ENCODE measurements around the gene PIGC. TPM values are rescaled to one million over a fixed set of nuclear protein-coding genes. Genes with fewer than 3 reads are reported as not detected.

Gene PIGC
- total and polyA plus RNA-seq, 5 donors from 2014 or later = 22.6 to 132 (median 124) TPM

DNA sequence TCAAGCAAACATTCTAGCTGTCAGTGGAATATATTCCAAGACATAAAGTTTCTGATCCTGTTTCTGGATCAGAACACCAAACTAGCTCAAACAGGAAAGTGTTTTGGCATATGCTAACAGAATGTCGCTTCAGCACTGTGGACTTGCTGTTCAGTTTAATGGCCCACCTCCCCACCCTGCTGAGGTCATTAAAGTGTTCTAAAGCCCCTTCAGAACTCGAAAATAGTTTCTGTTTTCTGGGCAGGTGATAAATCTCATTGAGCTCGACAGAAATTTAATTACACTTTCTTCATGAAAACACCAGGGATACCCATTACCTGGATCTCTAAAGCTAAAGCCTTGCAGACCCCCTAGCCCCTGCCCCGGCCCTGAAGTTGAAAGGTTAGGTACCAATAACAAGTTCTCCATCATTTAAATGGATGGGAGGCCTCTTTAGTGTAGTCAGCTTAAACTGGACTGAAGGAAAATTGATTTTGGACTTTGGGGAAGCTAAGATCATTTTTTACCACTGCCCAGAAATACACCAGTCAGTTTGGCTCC lies 27.3 kb downstream of the PIGC start:
- no peaks in the 10 kb centered on the region for H3K9me3 Mint-ChIP-seq
- H3K4me3 Mint-ChIP-seq = no peak overlapping the region
- ATAC-seq (ENCODE audit: low read depth in 2 of 2) (no peak), DNase-seq (no peak)
- H3K36me3 Mint-ChIP-seq = peaks cover 9% of the 10 kb centered on the region
- H3K36me3 ChIP-seq (ENCODE audit: control insufficient read depth, insufficient read depth, low read length) = no peaks in the 10 kb centered on the region
- H3K4me1 Mint-ChIP-seq = peaks cover 0 to 8% (median 4%) of the 10 kb centered on the region in 4 donors
- no peaks in the 10 kb centered on the region for H3K27me3 ChIP-seq (ENCODE audit: control insufficient read depth, insufficient read depth, low read length)
- no peaks in the 10 kb centered on the region for H3K27me3 Mint-ChIP-seq
- no peak overlapping the region for H3K4me3 ChIP-seq (ENCODE audit: low read depth, low read length)
- no peak overlapping the region for H3K27ac Mint-ChIP-seq
- H3K4me1 ChIP-seq (ENCODE audit: control insufficient read depth, insufficient read depth, low read length, poor library complexity, severe bottlenecking) = no peaks in the 10 kb centered on the region
- no peak overlapping the region for H3K27ac ChIP-seq (ENCODE audit: insufficient read depth, low read length, poor library complexity, severe bottlenecking)
- no peaks in the 10 kb centered on the region for H3K9me3 ChIP-seq (ENCODE audit: control insufficient read depth in 2 of 2, low read length in 2 of 2)

DNA sequence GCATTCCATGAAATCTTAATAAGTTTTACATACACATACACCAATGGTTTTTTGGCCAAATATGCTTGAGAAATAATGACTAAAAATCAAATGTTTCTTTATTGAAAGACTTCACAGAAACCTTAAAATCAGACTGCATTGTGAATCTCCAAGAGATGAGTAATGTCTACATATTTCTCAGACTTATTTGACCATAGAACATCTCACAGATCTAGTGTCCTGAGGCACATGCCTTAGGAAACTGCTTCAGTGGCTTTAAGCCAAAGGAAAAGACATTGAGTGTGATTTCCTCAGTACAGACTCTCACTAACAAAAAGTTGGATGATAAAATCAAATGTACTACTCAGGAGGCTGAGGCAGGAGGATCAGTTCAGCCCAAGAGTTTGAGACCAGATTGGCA lies 29.5 kb downstream of the PIGC start:
- no peak overlapping the region for H3K4me3 ChIP-seq (ENCODE audit: low read depth, low read length)
- H3K4me3 Mint-ChIP-seq = no peak overlapping the region
- H3K27me3 ChIP-seq (ENCODE audit: control insufficient read depth, insufficient read depth, low read length) = no peaks in the 10 kb centered on the region
- H3K36me3 ChIP-seq (ENCODE audit: control insufficient read depth, insufficient read depth, low read length) = no peaks in the 10 kb centered on the region
- peaks cover 9% of the 10 kb centered on the region for H3K36me3 Mint-ChIP-seq
- DNase-seq = no peak
- H3K4me1 Mint-ChIP-seq = peaks cover 0 to 5% (median under 1%) of the 10 kb centered on the region in 4 donors
- no peak for ATAC-seq (ENCODE audit: low read depth in 2 of 2)
- H3K9me3 Mint-ChIP-seq = peaks cover 0 to 1% (median 0%) of the 10 kb centered on the region in 7 donors
- H3K9me3 ChIP-seq (ENCODE audit: control insufficient read depth in 2 of 2, low read length in 2 of 2) = no peaks in the 10 kb centered on the region
- no peaks in the 10 kb centered on the region for H3K27me3 Mint-ChIP-seq
- no peak overlapping the region for H3K27ac ChIP-seq (ENCODE audit: insufficient read depth, low read length, poor library complexity, severe bottlenecking)
- no peak overlapping the region for H3K27ac Mint-ChIP-seq
- H3K4me1 ChIP-seq (ENCODE audit: control insufficient read depth, insufficient read depth, low read length, poor library complexity, severe bottlenecking) = no peaks in the 10 kb centered on the region

DNA sequence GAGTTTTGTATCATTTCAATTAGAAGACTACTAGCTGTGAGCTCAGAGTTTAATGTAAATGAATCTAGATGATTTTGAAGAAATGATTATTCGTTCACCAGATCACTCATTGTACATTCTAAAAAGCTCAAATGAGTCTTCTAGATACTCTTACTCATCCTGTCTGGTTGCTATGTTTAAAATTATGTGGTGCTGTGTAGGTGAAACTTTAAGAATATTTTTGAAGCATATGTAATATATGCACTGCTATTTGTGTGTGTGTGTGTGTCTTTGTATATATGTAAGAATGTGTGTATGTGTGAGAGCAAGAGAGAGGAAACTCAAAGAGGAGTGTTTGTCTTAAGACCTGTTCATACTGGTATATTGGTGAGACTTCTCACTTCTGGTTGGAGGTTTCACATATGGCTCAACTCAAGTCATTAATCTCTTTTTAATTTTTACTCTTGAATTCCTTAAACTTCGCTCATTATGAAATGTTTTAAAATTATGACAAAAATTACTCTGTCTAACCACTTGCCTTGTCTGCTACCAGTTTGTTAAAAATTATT lies 32.0 kb downstream of the PIGC start:
- ATAC-seq (ENCODE audit: low read depth in 2 of 2) (no peak), DNase-seq (no peak)
- peaks cover 0 to 5% (median under 1%) of the 10 kb centered on the region in 4 donors for H3K4me1 Mint-ChIP-seq
- H3K9me3 Mint-ChIP-seq = peaks cover 0 to 1% (median 0%) of the 10 kb centered on the region in 7 donors
- Histone ChIP-seq H3K27ac (ENCODE audit: insufficient read depth, low read length, poor library complexity, severe bottlenecking) (no peak overlapping the region), H3K36me3 (ENCODE audit: control insufficient read depth, insufficient read depth, low read length) (no peaks in the 10 kb centered on the region), H3K27me3 (ENCODE audit: control insufficient read depth, insufficient read depth, low read length) (no peaks in the 10 kb centered on the region), H3K4me3 (ENCODE audit: low read depth, low read length) (no peak overlapping the region), H3K4me1 (ENCODE audit: control insufficient read depth, insufficient read depth, low read length, poor library complexity, severe bottlenecking) (no peaks in the 10 kb centered on the region), H3K9me3 (ENCODE audit: control insufficient read depth in 2 of 2, low read length in 2 of 2) (no peaks in the 10 kb centered on the region)
- peaks cover 9% of the 10 kb centered on the region for H3K36me3 Mint-ChIP-seq
- no peaks in the 10 kb centered on the region for H3K27me3 Mint-ChIP-seq
- no peak overlapping the region for H3K27ac Mint-ChIP-seq
- H3K4me3 Mint-ChIP-seq = no peak overlapping the region

DNA sequence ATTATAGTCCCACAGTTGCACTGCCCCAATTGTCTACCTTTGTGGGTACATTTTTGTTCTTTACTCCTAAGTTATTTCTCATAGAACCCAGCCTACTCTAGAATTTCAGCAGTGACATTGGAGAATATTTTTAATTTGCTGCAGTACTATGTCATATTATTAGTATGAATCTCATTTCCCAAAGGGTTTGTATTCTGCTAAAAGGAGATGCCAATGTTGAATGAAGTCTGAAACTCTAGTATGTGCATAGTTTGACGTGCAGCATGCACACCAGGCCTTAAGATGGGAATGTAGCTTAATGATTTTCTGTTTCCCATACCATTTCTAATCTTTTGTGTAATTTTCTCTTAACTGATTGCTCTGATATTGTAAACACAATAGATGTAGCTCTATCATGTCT lies 33.8 kb downstream of the PIGC start:
- Mint-ChIP-seq H3K27me3 (no peaks in the 10 kb centered on the region), H3K4me3 (no peak overlapping the region), H3K9me3 (peaks cover 0 to 1% (median 0%) of the 10 kb centered on the region in 7 donors), H3K4me1 (peaks cover 0 to 2% (median 0%) of the 10 kb centered on the region in 4 donors), H3K36me3 (peaks cover 9% of the 10 kb centered on the region), H3K27ac (no peak overlapping the region)
- no peak overlapping the region for H3K27ac ChIP-seq (ENCODE audit: insufficient read depth, low read length, poor library complexity, severe bottlenecking)
- H3K27me3 ChIP-seq (ENCODE audit: control insufficient read depth, insufficient read depth, low read length) = no peaks in the 10 kb centered on the region
- H3K36me3 ChIP-seq (ENCODE audit: control insufficient read depth, insufficient read depth, low read length) = no peaks in the 10 kb centered on the region
- no peaks in the 10 kb centered on the region for H3K4me1 ChIP-seq (ENCODE audit: control insufficient read depth, insufficient read depth, low read length, poor library complexity, severe bottlenecking)
- H3K4me3 ChIP-seq (ENCODE audit: low read depth, low read length) = no peak overlapping the region
- DNase-seq (no peak), ATAC-seq (ENCODE audit: low read depth in 2 of 2) (no peak)
- H3K9me3 ChIP-seq (ENCODE audit: control insufficient read depth in 2 of 2, low read length in 2 of 2) = no peaks in the 10 kb centered on the region

DNA sequence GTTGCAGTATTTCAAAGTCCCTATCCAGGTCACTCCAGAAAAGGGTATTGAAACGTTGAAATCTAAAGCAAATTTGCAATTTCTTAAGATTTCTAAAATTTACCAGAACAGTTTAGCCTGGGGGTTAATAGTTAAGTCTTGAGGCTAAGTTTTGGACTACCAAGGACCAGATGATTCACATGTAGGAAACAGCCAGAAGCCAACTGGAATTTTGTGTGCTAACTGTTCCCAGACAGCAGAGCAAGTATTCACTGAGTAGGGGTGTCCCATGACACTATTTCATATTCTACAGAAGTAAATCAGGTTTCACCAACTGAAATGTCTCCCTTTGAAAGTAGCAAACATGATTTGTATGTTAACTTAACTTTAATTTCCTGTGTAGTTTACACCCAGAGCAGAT lies 34.9 kb downstream of the PIGC start:
- Histone ChIP-seq H3K27ac (ENCODE audit: insufficient read depth, low read length, poor library complexity, severe bottlenecking) (no peak overlapping the region), H3K9me3 (ENCODE audit: control insufficient read depth in 2 of 2, low read length in 2 of 2) (no peaks in the 10 kb centered on the region), H3K4me3 (ENCODE audit: low read depth, low read length) (no peak overlapping the region), H3K36me3 (ENCODE audit: control insufficient read depth, insufficient read depth, low read length) (no peaks in the 10 kb centered on the region), H3K4me1 (ENCODE audit: control insufficient read depth, insufficient read depth, low read length, poor library complexity, severe bottlenecking) (no peaks in the 10 kb centered on the region), H3K27me3 (ENCODE audit: control insufficient read depth, insufficient read depth, low read length) (no peaks in the 10 kb centered on the region)
- DNase-seq (no peak), ATAC-seq (ENCODE audit: low read depth in 2 of 2) (no peak)
- Mint-ChIP-seq H3K4me1 (no peaks in the 10 kb centered on the region), H3K27ac (no peak overlapping the region), H3K4me3 (no peak overlapping the region), H3K27me3 (no peaks in the 10 kb centered on the region), H3K36me3 (peaks cover 9% of the 10 kb centered on the region), H3K9me3 (peaks cover 0 to 1% (median 0%) of the 10 kb centered on the region in 7 donors)

DNA sequence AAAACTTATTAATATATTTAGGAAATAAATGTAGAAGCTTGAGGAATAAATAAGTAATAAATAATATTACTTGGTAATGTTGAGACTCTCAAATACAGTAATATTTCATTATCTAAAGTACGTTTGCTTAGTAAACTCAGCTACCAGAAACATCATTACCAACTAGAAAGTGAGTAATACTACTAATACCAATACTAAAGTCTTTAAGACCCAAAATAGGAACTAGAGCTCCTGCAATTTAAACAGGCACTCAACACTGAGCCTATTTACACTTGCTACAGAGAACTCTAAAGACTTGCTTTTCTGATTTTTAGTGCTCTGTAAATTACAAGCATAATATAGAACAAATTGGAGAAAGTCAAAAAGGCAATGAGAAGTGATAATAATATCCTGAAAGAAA lies 36.9 kb downstream of the PIGC start:
- Histone ChIP-seq H3K36me3 (ENCODE audit: control insufficient read depth, insufficient read depth, low read length) (no peaks in the 10 kb centered on the region), H3K4me3 (ENCODE audit: low read depth, low read length) (no peak overlapping the region), H3K27ac (ENCODE audit: insufficient read depth, low read length, poor library complexity, severe bottlenecking) (no peak overlapping the region), H3K4me1 (ENCODE audit: control insufficient read depth, insufficient read depth, low read length, poor library complexity, severe bottlenecking) (no peaks in the 10 kb centered on the region), H3K27me3 (ENCODE audit: control insufficient read depth, insufficient read depth, low read length) (no peaks in the 10 kb centered on the region), H3K9me3 (ENCODE audit: control insufficient read depth in 2 of 2, low read length in 2 of 2) (no peaks in the 10 kb centered on the region)
- peaks cover 0 to under 1% (median 0%) of the 10 kb centered on the region in 4 donors for H3K4me1 Mint-ChIP-seq
- H3K27ac Mint-ChIP-seq = no peak overlapping the region
- no peak for DNase-seq
- no peaks in the 10 kb centered on the region for H3K27me3 Mint-ChIP-seq
- H3K4me3 Mint-ChIP-seq = no peak overlapping the region
- no peaks in the 10 kb centered on the region for H3K36me3 Mint-ChIP-seq
- no peak for ATAC-seq (ENCODE audit: low read depth in 2 of 2)
- H3K9me3 Mint-ChIP-seq = peaks cover 0 to 1% (median 0%) of the 10 kb centered on the region in 7 donors

DNA sequence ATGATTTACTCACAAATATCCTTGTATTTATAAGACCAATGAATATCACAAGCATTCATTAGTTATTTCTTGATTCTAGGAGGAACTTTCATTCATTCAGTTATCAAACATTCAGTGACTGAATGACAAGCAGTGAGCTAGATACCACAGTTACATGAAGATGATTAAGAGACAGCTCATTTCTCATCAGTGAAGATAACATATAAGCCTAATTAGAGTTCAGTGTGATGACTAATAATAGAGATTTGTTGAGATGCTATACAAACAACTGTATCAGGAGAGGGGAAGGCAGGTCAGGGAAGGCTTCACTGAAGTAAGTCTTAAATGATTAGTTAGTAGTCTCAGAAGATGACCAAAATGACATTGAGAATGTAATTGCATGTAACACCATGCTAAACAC lies 38.0 kb downstream of the PIGC start:
- Mint-ChIP-seq H3K4me3 (no peak overlapping the region), H3K36me3 (no peaks in the 10 kb centered on the region), H3K27ac (no peak overlapping the region), H3K9me3 (peaks cover 0 to 1% (median 0%) of the 10 kb centered on the region in 7 donors), H3K27me3 (no peaks in the 10 kb centered on the region), H3K4me1 (peaks cover 0 to 6% (median 0%) of the 10 kb centered on the region in 4 donors)
- Histone ChIP-seq H3K36me3 (ENCODE audit: control insufficient read depth, insufficient read depth, low read length) (no peaks in the 10 kb centered on the region), H3K9me3 (ENCODE audit: control insufficient read depth in 2 of 2, low read length in 2 of 2) (no peaks in the 10 kb centered on the region), H3K27me3 (ENCODE audit: control insufficient read depth, insufficient read depth, low read length) (no peaks in the 10 kb centered on the region), H3K4me3 (ENCODE audit: low read depth, low read length) (no peak overlapping the region), H3K4me1 (ENCODE audit: control insufficient read depth, insufficient read depth, low read length, poor library complexity, severe bottlenecking) (no peaks in the 10 kb centered on the region), H3K27ac (ENCODE audit: insufficient read depth, low read length, poor library complexity, severe bottlenecking) (no peak overlapping the region)
- no peak for ATAC-seq (ENCODE audit: low read depth in 2 of 2)
- no peak for DNase-seq

DNA sequence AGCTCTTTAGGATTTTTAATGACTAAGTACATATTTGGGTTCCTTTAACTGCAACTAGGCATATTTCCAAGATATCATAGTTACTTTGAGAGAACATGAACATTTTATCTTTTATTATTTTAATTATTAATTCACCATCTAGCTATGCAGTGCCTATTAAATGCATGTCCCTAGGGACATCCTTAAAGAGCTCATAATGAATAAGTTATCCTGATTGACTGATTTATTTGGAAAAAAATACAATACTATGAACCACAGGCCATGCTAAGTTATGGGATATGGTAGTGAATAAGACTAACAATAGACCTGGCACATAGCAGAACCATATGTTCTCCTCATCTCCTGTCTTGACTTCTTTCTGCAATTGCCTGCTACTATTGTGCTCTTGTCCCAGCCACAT lies 39.7 kb downstream of the PIGC start:
- ATAC-seq (ENCODE audit: low read depth in 2 of 2) = no peak
- no peaks in the 10 kb centered on the region for H3K36me3 ChIP-seq (ENCODE audit: control insufficient read depth, insufficient read depth, low read length)
- no peak overlapping the region for H3K27ac ChIP-seq (ENCODE audit: insufficient read depth, low read length, poor library complexity, severe bottlenecking)
- no peaks in the 10 kb centered on the region for H3K36me3 Mint-ChIP-seq
- H3K4me1 ChIP-seq (ENCODE audit: control insufficient read depth, insufficient read depth, low read length, poor library complexity, severe bottlenecking) = peaks cover 8% of the 10 kb centered on the region
- H3K4me1 Mint-ChIP-seq = peaks cover 6 to 24% (median 10%) of the 10 kb centered on the region in 4 donors
- H3K27me3 Mint-ChIP-seq = no peaks in the 10 kb centered on the region
- no peaks in the 10 kb centered on the region for H3K9me3 ChIP-seq (ENCODE audit: control insufficient read depth in 2 of 2, low read length in 2 of 2)
- no peak overlapping the region for H3K4me3 ChIP-seq (ENCODE audit: low read depth, low read length)
- H3K27me3 ChIP-seq (ENCODE audit: control insufficient read depth, insufficient read depth, low read length) = no peaks in the 10 kb centered on the region
- H3K27ac Mint-ChIP-seq = no peak overlapping the region
- DNase-seq = no peak
- H3K9me3 Mint-ChIP-seq = no peaks in the 10 kb centered on the region
- H3K4me3 Mint-ChIP-seq = no peak overlapping the region

All from CD4-positive, CD25-positive, alpha-beta regulatory T cell (primary cell).